GM12872 (cell line): ENCODE results near the gene CLIP2.

Experiments
- CTCF ChIP-seq: IDR thresholded peaks from 3 replicates; pipeline ENCODE4 v1.5.1; 2011; ENCODE audit warnings: low read depth, mild to moderate bottlenecking, low read length, moderate library complexity; ENCODE audit not compliant: insufficient read depth

Gene CLIP2

GRCh38 chr7:74307738-74308505, 18.7 kb downstream of the CLIP2 start:
- no peak for TF ChIP-seq CTCF

- no peak for TF ChIP-seq CTCF
These were observed 20.0 kb downstream of the CLIP2 start for GRCh38 chr7:74309181-74309580.

GRCh38 chr7:74311305-74311744, 22.1 kb downstream of the CLIP2 start:
- no peak for TF ChIP-seq CTCF

GRCh38 chr7:74312418-74313028, 23.3 kb downstream of the CLIP2 start:
- TF ChIP-seq CTCF, result no peak

- no peak for TF ChIP-seq CTCF
These were observed 28.1 kb downstream of the CLIP2 start for GRCh38 chr7:74317146-74317782.

- TF ChIP-seq CTCF, result no peak
These were observed 28.8 kb downstream of the CLIP2 start for GRCh38 chr7:74318043-74318442.

GRCh38 chr7:74320645-74321221, 31.5 kb downstream of the CLIP2 start:
- TF ChIP-seq CTCF, result no peak
